HepG2 (cell line): ENCODE data around the gene DGKD.

Experiments used
- CEBPB ChIP-seq: IDR thresholded peaks from 2 replicates; pipeline ENCODE4 v1.6.1; 2011; ENCODE audit warnings: low read depth, low read length, improper control_type of control experiment, borderline replicate concordance
- FOXM1 ChIP-seq: sonication (generic); formaldehyde crosslinking; IDR thresholded peaks from 2 replicates; pipeline ENCODE4 v1.5.0; 2020; ENCODE audit warnings: missing genetic modification reagents
- MYC ChIP-seq: sonication (generic); formaldehyde crosslinking; IDR thresholded peaks from 2 replicates; pipeline ENCODE4 v1.9.0; 2021; ENCODE audit warnings: missing genetic modification reagents, borderline replicate concordance
- NFE2L2 ChIP-seq: fragments of 150-350 bp; IDR thresholded peaks from 2 replicates; pipeline ENCODE4 v1.6.1; 2014; ENCODE audit warnings: low read length
- ZNF773 ChIP-seq: sonication (generic); formaldehyde crosslinking; IDR thresholded peaks from 2 replicates; pipeline ENCODE4 v1.4.0; 2020; ENCODE audit warnings: missing genetic modification reagents, borderline replicate concordance
- ZNF790 ChIP-seq: sonication (generic); formaldehyde crosslinking; IDR thresholded peaks from 2 replicates; pipeline ENCODE4 v1.8.0; 2022; ENCODE audit warnings: missing genetic modification reagents, mild to moderate bottlenecking, borderline replicate concordance
- TF ChIP-seq, protein P1 (sequence below): sonication (generic); formaldehyde crosslinking; IDR thresholded peaks from 2 replicates; pipeline ENCODE4 v1.4.0; 2020; ENCODE audit warnings: missing genetic modification reagents
- TF ChIP-seq, protein P2 (sequence below): sonication (generic); formaldehyde crosslinking; IDR thresholded peaks from 2 replicates; pipeline ENCODE4 v1.8.1; 2023; ENCODE audit warnings: mild to moderate bottlenecking, missing genetic modification reagents

DNA sequence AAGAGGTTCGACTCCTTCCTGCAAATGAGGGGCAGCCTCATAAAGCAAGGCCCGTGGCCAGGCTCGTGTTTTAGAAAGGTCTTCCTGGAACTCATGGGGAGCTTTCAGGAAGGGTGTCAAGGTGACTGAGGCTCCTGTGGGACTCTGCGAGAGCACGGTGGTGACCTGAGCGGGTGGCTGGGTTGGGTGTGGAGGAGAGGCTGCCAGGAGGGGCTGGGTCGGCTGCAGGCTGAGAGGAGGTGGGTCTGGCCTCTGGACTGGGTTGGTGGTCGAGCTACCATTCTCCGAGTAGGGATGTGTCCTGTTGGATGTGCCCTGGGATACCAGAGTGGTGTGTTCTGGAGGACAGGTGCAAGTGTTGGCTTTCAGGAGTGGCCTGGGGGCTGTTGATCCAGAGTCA lies 86.4 kb downstream of the DGKD start:
- TF ChIP-seq ZNF773 (no peak), MYC (CRISPR knock-in tag) (no peak), ZNF790 (CRISPR knock-in tag) (no peak), NFE2L2 (no peak), FOXM1 (CRISPR knock-in tag) (no peak), CEBPB (no peak)
- TF ChIP-seq, protein P1, sequence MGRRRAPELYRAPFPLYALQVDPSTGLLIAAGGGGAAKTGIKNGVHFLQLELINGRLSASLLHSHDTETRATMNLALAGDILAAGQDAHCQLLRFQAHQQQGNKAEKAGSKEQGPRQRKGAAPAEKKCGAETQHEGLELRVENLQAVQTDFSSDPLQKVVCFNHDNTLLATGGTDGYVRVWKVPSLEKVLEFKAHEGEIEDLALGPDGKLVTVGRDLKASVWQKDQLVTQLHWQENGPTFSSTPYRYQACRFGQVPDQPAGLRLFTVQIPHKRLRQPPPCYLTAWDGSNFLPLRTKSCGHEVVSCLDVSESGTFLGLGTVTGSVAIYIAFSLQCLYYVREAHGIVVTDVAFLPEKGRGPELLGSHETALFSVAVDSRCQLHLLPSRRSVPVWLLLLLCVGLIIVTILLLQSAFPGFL (CRISPR knock-in tag), result no peak
- TF ChIP-seq, protein P2, sequence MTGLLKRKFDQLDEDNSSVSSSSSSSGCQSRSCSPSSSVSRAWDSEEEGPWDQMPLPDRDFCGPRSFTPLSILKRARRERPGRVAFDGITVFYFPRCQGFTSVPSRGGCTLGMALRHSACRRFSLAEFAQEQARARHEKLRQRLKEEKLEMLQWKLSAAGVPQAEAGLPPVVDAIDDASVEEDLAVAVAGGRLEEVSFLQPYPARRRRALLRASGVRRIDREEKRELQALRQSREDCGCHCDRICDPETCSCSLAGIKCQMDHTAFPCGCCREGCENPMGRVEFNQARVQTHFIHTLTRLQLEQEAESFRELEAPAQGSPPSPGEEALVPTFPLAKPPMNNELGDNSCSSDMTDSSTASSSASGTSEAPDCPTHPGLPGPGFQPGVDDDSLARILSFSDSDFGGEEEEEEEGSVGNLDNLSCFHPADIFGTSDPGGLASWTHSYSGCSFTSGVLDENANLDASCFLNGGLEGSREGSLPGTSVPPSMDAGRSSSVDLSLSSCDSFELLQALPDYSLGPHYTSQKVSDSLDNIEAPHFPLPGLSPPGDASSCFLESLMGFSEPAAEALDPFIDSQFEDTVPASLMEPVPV (CRISPR knock-in tag), result no peak
